Lung (tissue), 12 donors: ENCODE measurements around the gene PET100. TPM values are rescaled to one million over a fixed set of nuclear protein-coding genes. Genes with fewer than 3 reads are reported as not detected.

Source experiments
- ATAC-seq: fragments of 200-7000 bp; cut with Tn5 transposase; one replicate; pipeline ENCODE4 v1.9.1; 2020; ENCODE audit warnings: moderate number of reproducible peaks; ENCODE audit not compliant: insufficient read depth, low FRiP score
- DNase-seq, 3 donors: peaks; one replicate each; pipeline ENCODE4 v3.0.0-alpha.2; 2013 to 2017
- H3K27ac ChIP-seq, 2 donors: one replicate each; pipeline ENCODE4 v1.5.1; 2013; ENCODE audit warnings: mild to moderate bottlenecking in 2 of 2, moderate library complexity in 2 of 2, control low read depth in 1 of 2, inconsistent platforms in 1 of 2, low read depth in 1 of 2, low read length in 1 of 2
- H3K27me3 ChIP-seq, 3 donors: one replicate each; pipeline ENCODE4 v1.5.1; 2013; ENCODE audit warnings: low read length in 2 of 3; ENCODE audit not compliant: control insufficient read depth in 3 of 3, insufficient read depth in 3 of 3
- H3K36me3 ChIP-seq, 4 donors: one replicate each; pipeline ENCODE4 v1.5.1; 2013; ENCODE audit warnings: low read length in 4 of 4, mild to moderate bottlenecking in 1 of 4, moderate library complexity in 1 of 4; ENCODE audit not compliant: control insufficient read depth in 4 of 4, insufficient read depth in 4 of 4
- H3K4me1 ChIP-seq, 5 donors: one replicate each; pipeline ENCODE4 v1.5.1; 2013; ENCODE audit warnings: low read length in 5 of 5, mild to moderate bottlenecking in 2 of 5, moderate library complexity in 1 of 5; ENCODE audit not compliant: control insufficient read depth in 5 of 5, insufficient read depth in 5 of 5
- H3K4me3 ChIP-seq: one replicate; pipeline ENCODE4 v1.5.1; 2013; ENCODE audit warnings: mild to moderate bottlenecking, control low read depth, moderate library complexity
- H3K9ac ChIP-seq, 2 donors: one replicate each; pipeline ENCODE4 v1.5.1; 2013; ENCODE audit warnings: low read length in 2 of 2, control low read depth in 1 of 2; ENCODE audit not compliant: insufficient read depth in 1 of 2
- H3K9me3 ChIP-seq, 4 donors: one replicate each; pipeline ENCODE4 v1.5.1; 2013; ENCODE audit warnings: low read length in 3 of 4, mild to moderate bottlenecking in 1 of 4, moderate library complexity in 1 of 4; ENCODE audit not compliant: control insufficient read depth in 4 of 4, insufficient read depth in 3 of 4
- CTCF ChIP-seq: IDR thresholded peaks from 2 replicates; pipeline ENCODE4 v1.5.1; 2012; ENCODE audit warnings: mild to moderate bottlenecking; ENCODE audit errors: control extremely low read depth, extremely low read depth
- WGBS, 2 donors: extraction: QIAGEN DNeasy Blood & Tissue Kit; methylation state at CpG; one replicate each; pipeline ENCODE4 v1.1.7; 2013; 5-methylcytosine and 5-hydroxymethylcytosine counted together
- polyA plus RNA-seq, 2 donors: library from polyadenylated mRNA; stranded (reverse); fragments of 200-250 nt; gene quantifications; one replicate each; pipeline ENCODE4 v1.2.1, GENCODE V29; 2013
- total RNA-seq, 2 donors: library from RNA; depleted of rRNA in 1 of 2; stranded (reverse); fragments of >200 nt in 1 of 2; gene quantifications; one replicate each; pipeline ENCODE4 v1.2.1, GENCODE V29; 2014 to 2021
- donor health status: control.
- donor health status: control.
- donor health status: Bipolar disorder and iron deficiency.
- donor health status: healthy.
- donor health status: DM: yes; HTN: yes; CAD: no.

PET100 gene
- total and polyA plus RNA-seq, 4 donors, result 26.9 to 383 (median 88.1) TPM

- no peak for TF ChIP-seq CTCF
- 46 to 68% methylated on average over 8 of the region's 8 CpGs for WGBS, 2 donors
- Histone ChIP-seq H3K27ac (no peak overlapping the region), H3K9ac (no peak overlapping the region), H3K36me3 (no peaks in the 10 kb centered on the region), H3K4me1 (peaks cover 0 to 3% (median 0%) of the 10 kb centered on the region in 5 donors), H3K9me3 (peaks cover 0 to 1% (median 0%) of the 10 kb centered on the region in 4 donors), H3K4me3 (no peak overlapping the region), H3K27me3 (peaks cover 0 to 11% (median 8%) of the 10 kb centered on the region in 3 donors)
- ATAC-seq, result no peak
- peak; percentile 12 to 49 (median 46) for DNase-seq
Observed at GRCh38 chr19:7590256-7590655, 39.3 kb upstream of the PET100 start.

GRCh38 chr19:7595466-7596133, 34.0 kb upstream of the PET100 start, which contains the start of gene CAMSAP3:
Gene CAMSAP3, plus strand, starts transcription at chr19:7595863. Its CDS starts 140 bp downstream, at chr19:7596003.
- H3K36me3 ChIP-seq, result no peaks in the 10 kb centered on the region
- DNase-seq (peak; percentile 29 to 69 (median 60)), ATAC-seq (peak; percentile 83)
- WGBS, 2 donors, result 1% methylated on average over 51 to 78 of the region's 78 CpGs
- TF ChIP-seq CTCF, result no peak
- peak within 1 kb of the TSS in 1 of 2 donors; percentile 46 for H3K27ac ChIP-seq
- H3K9ac ChIP-seq, result no peak within 1 kb of the TSS
- H3K4me3 ChIP-seq, result peak within 1 kb of the TSS; percentile 45
- peaks cover 0 to 4% (median 0%) of the 10 kb centered on the region in 5 donors for H3K4me1 ChIP-seq
- peaks cover 0 to 22% (median 22%) of the 10 kb centered on the region in 3 donors for H3K27me3 ChIP-seq
- peaks cover 0 to 1% (median 0%) of the 10 kb centered on the region in 4 donors for H3K9me3 ChIP-seq

- DNase-seq (no peak), ATAC-seq (no peak)
- Histone ChIP-seq H3K27me3 (peaks cover 0 to 22% (median 22%) of the 10 kb centered on the region in 3 donors), H3K27ac (peak overlapping the region in 1 of 2 donors; percentile 46), H3K9me3 (no peaks in the 10 kb centered on the region), H3K36me3 (no peaks in the 10 kb centered on the region), H3K4me1 (peaks cover 0 to 4% (median 0%) of the 10 kb centered on the region in 5 donors), H3K9ac (no peak overlapping the region), H3K4me3 (peak overlapping the region; percentile 32)
- no peak for TF ChIP-seq CTCF
- 3 to 4% methylated on average over 31 to 70 of the region's 70 CpGs for WGBS, 2 donors
Observed at GRCh38 chr19:7596211-7596937, 33.2 kb upstream of the PET100 start.
